ENCODE results near the gene WDFY4.

- TF ChIP-seq POLR2A (IDR thresholded peaks at IDR 0.05) (no peak), CTCF (IDR thresholded peaks at IDR 0.05) (no peak), POLR2AphosphoS5 (IDR thresholded peaks at IDR 0.05) (no peak)
Observed at GRCh38 chr10:48982584-48982983, 297.9 kb downstream of the WDFY4 start.

All from breast epithelium (tissue), 3 donors.